ENCODE data around the gene SAA1.

The SAA1 gene

GRCh38 chr11:18270102-18270501 is 4.0 kb downstream of the SAA1 start:
- Histone ChIP-seq H3K9ac (ENCODE audit: low read depth, low read length) (no peak overlapping the region), H3K9me3 (ENCODE audit: control insufficient read depth, insufficient read depth, low read length) (no peaks in the 10 kb centered on the region), H3K36me3 (ENCODE audit: insufficient read depth, low read length) (no peaks in the 10 kb centered on the region), H3K4me1 (ENCODE audit: insufficient read depth, low read length) (peaks cover 5% of the 10 kb centered on the region; the same call in 1 of the 2 replicates)

GRCh38 chr11:18271206-18271605 is 5.1 kb downstream of the SAA1 start:
- Histone ChIP-seq H3K36me3 (ENCODE audit: insufficient read depth, low read length) (no peaks in the 10 kb centered on the region), H3K4me1 (ENCODE audit: insufficient read depth, low read length) (peaks cover 5% of the 10 kb centered on the region; the same call in 1 of the 2 replicates), H3K9me3 (ENCODE audit: control insufficient read depth, insufficient read depth, low read length) (no peaks in the 10 kb centered on the region), H3K9ac (ENCODE audit: low read depth, low read length) (no peak overlapping the region)

- Histone ChIP-seq H3K36me3 (ENCODE audit: insufficient read depth, low read length) (peaks cover 4% of the 10 kb centered on the region; the same call in 1 of the 2 replicates), H3K9me3 (ENCODE audit: control insufficient read depth, insufficient read depth, low read length) (no peaks in the 10 kb centered on the region)
Observed at GRCh38 chr11:18277565-18278271, 11.7 kb downstream of the SAA1 start.

GRCh38 chr11:18280438-18281045 is 14.5 kb downstream of the SAA1 start:
- no peaks in the 10 kb centered on the region for H3K9me3 ChIP-seq (ENCODE audit: control insufficient read depth, insufficient read depth, low read length)
- H3K36me3 ChIP-seq (ENCODE audit: insufficient read depth, low read length): peaks cover 8% of the 10 kb centered on the region; the same call in 1 of the 2 replicates
- no peaks in the 10 kb centered on the region for H3K4me1 ChIP-seq (ENCODE audit: insufficient read depth, low read length)
- H3K9ac ChIP-seq (ENCODE audit: low read depth, low read length): no peak overlapping the region

More at GRCh38 chr11:18277565-18278271, 11.7 kb downstream of the SAA1 start:
- Histone ChIP-seq H3K9ac (ENCODE audit: low read depth, low read length) (no peak overlapping the region), H3K4me1 (ENCODE audit: insufficient read depth, low read length) (no peaks in the 10 kb centered on the region)

GRCh38 chr11:18282626-18283025 is 16.6 kb downstream of the SAA1 start:
- H3K9ac ChIP-seq (ENCODE audit: low read depth, low read length): no peak overlapping the region
- no peaks in the 10 kb centered on the region for H3K4me1 ChIP-seq (ENCODE audit: insufficient read depth, low read length)
- H3K36me3 ChIP-seq (ENCODE audit: insufficient read depth, low read length): peaks cover 17% of the 10 kb centered on the region
- no peaks in the 10 kb centered on the region for H3K9me3 ChIP-seq (ENCODE audit: control insufficient read depth, insufficient read depth, low read length)

GRCh38 chr11:18285841-18286240 is 19.8 kb downstream of the SAA1 start:
- H3K9me3 ChIP-seq (ENCODE audit: control insufficient read depth, insufficient read depth, low read length): no peaks in the 10 kb centered on the region
- H3K36me3 ChIP-seq (ENCODE audit: insufficient read depth, low read length): peaks cover 23% of the 10 kb centered on the region
- H3K4me1 ChIP-seq (ENCODE audit: insufficient read depth, low read length): no peaks in the 10 kb centered on the region
- H3K9ac ChIP-seq (ENCODE audit: low read depth, low read length): no peak overlapping the region

GRCh38 chr11:18288911-18289310 is 22.8 kb downstream of the SAA1 start:
- Histone ChIP-seq H3K4me1 (ENCODE audit: insufficient read depth, low read length) (no peaks in the 10 kb centered on the region), H3K9ac (ENCODE audit: low read depth, low read length) (no peak overlapping the region), H3K36me3 (ENCODE audit: insufficient read depth, low read length) (peaks cover 18% of the 10 kb centered on the region)

GRCh38 chr11:18294862-18295261 is 28.8 kb downstream of the SAA1 start:
- no peak overlapping the region for H3K9ac ChIP-seq (ENCODE audit: low read depth, low read length)
- no peaks in the 10 kb centered on the region for H3K9me3 ChIP-seq (ENCODE audit: control insufficient read depth, insufficient read depth, low read length)
- H3K4me1 ChIP-seq (ENCODE audit: insufficient read depth, low read length): no peaks in the 10 kb centered on the region
- H3K36me3 ChIP-seq (ENCODE audit: insufficient read depth, low read length): peaks cover 18% of the 10 kb centered on the region

More at GRCh38 chr11:18288911-18289310, 22.8 kb downstream of the SAA1 start:
- no peaks in the 10 kb centered on the region for H3K9me3 ChIP-seq (ENCODE audit: control insufficient read depth, insufficient read depth, low read length)

GRCh38 chr11:18295316-18295715 is 29.3 kb downstream of the SAA1 start:
- no peak overlapping the region for H3K9ac ChIP-seq (ENCODE audit: low read depth, low read length)
- peaks cover 18% of the 10 kb centered on the region for H3K36me3 ChIP-seq (ENCODE audit: insufficient read depth, low read length)
- no peaks in the 10 kb centered on the region for H3K4me1 ChIP-seq (ENCODE audit: insufficient read depth, low read length)
- H3K9me3 ChIP-seq (ENCODE audit: control insufficient read depth, insufficient read depth, low read length): no peaks in the 10 kb centered on the region

- H3K36me3 ChIP-seq (ENCODE audit: insufficient read depth, low read length): peaks cover 17% of the 10 kb centered on the region
- no peaks in the 10 kb centered on the region for H3K4me1 ChIP-seq (ENCODE audit: insufficient read depth, low read length)
- no peak overlapping the region for H3K9ac ChIP-seq (ENCODE audit: low read depth, low read length)
- H3K9me3 ChIP-seq (ENCODE audit: control insufficient read depth, insufficient read depth, low read length): no peaks in the 10 kb centered on the region
Observed at GRCh38 chr11:18299721-18300120, 33.7 kb downstream of the SAA1 start.

- Histone ChIP-seq H3K9ac (ENCODE audit: low read depth, low read length) (no peak overlapping the region), H3K4me1 (ENCODE audit: insufficient read depth, low read length) (no peaks in the 10 kb centered on the region), H3K36me3 (ENCODE audit: insufficient read depth, low read length) (peaks cover 21% of the 10 kb centered on the region), H3K9me3 (ENCODE audit: control insufficient read depth, insufficient read depth, low read length) (no peaks in the 10 kb centered on the region)
Observed at GRCh38 chr11:18304745-18305144, 38.7 kb downstream of the SAA1 start.

- H3K4me1 ChIP-seq (ENCODE audit: insufficient read depth, low read length): no peaks in the 10 kb centered on the region
- H3K9me3 ChIP-seq (ENCODE audit: control insufficient read depth, insufficient read depth, low read length): no peaks in the 10 kb centered on the region
- H3K9ac ChIP-seq (ENCODE audit: low read depth, low read length): no peak overlapping the region
- peaks cover 21% of the 10 kb centered on the region for H3K36me3 ChIP-seq (ENCODE audit: insufficient read depth, low read length)
Observed at GRCh38 chr11:18307461-18308139, 41.5 kb downstream of the SAA1 start.

GRCh38 chr11:18308242-18308641 is 42.2 kb downstream of the SAA1 start:
- Histone ChIP-seq H3K36me3 (ENCODE audit: insufficient read depth, low read length) (peaks cover 21% of the 10 kb centered on the region), H3K4me1 (ENCODE audit: insufficient read depth, low read length) (no peaks in the 10 kb centered on the region; the same call in 1 of the 2 replicates), H3K9me3 (ENCODE audit: control insufficient read depth, insufficient read depth, low read length) (no peaks in the 10 kb centered on the region), H3K9ac (ENCODE audit: low read depth, low read length) (no peak overlapping the region)

GRCh38 chr11:18309691-18310090 is 43.6 kb downstream of the SAA1 start:
- no peaks in the 10 kb centered on the region; the same call in 1 of the 2 replicates for H3K4me1 ChIP-seq (ENCODE audit: insufficient read depth, low read length)

More at GRCh38 chr11:18309691-18310090, 43.6 kb downstream of the SAA1 start:
- H3K9ac ChIP-seq (ENCODE audit: low read depth, low read length): no peak overlapping the region
- H3K9me3 ChIP-seq (ENCODE audit: control insufficient read depth, insufficient read depth, low read length): no peaks in the 10 kb centered on the region
- H3K36me3 ChIP-seq (ENCODE audit: insufficient read depth, low read length): peaks cover 21% of the 10 kb centered on the region

Measured in ES-I3 (cell line).